Activated gamma-delta T cell treated with anti-CD3 and anti-CD28 coated beads, Interleukin-2, amount 50 U/mL, for 16 hours (primary cell): ENCODE results near the gene MID1.
"Not testable (repeated sequence)": the region's sequence is repeated elsewhere in the genome, so short reads cannot be mapped to it uniquely, and the experiment has no call there.

Experiments used
- DNase-seq: peaks from one replicate; pipeline ENCODE4 v3.0.0-alpha.2; 2020; ENCODE audit warnings: low read depth

Gene MID1

DNA sequence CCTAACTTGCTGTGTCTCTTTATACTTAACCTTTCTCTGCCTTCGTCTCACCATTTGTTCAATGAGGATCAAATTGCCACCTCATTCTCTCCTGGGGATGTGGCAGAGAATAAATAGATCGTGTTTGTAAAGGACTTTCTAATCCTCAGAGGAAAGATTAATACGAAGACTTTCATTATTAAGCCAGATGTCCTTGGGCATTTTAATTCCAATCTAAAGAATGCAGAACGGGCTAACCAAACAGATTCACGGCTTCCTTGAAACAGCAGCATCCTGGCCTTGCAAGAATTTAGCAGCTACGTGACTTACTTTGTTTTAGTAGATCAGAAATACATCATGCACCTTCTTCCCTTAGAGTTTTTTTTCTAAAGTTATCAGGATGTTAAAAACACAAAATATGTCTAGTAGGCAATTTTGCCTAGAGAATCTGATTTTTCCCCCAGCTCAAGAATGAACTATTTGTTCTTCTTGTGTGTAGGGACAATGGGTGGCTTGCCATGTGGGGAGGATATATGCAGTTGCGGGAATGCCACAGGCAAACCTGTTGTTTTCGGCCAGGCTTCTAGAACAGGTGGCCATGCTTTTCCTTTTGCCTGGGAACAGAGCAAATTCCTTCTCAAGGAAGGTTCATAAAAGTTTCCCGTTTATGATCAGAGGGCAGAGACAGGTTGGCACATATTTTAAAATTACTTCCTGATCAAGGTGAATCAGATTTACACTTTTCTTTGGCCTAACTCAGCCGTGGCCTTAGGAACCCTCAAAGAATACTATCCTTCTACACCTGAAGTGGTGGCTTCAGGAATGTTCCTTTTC lies 3.0 kb downstream of the MID1 start:
- DNase-seq = no peak

DNA sequence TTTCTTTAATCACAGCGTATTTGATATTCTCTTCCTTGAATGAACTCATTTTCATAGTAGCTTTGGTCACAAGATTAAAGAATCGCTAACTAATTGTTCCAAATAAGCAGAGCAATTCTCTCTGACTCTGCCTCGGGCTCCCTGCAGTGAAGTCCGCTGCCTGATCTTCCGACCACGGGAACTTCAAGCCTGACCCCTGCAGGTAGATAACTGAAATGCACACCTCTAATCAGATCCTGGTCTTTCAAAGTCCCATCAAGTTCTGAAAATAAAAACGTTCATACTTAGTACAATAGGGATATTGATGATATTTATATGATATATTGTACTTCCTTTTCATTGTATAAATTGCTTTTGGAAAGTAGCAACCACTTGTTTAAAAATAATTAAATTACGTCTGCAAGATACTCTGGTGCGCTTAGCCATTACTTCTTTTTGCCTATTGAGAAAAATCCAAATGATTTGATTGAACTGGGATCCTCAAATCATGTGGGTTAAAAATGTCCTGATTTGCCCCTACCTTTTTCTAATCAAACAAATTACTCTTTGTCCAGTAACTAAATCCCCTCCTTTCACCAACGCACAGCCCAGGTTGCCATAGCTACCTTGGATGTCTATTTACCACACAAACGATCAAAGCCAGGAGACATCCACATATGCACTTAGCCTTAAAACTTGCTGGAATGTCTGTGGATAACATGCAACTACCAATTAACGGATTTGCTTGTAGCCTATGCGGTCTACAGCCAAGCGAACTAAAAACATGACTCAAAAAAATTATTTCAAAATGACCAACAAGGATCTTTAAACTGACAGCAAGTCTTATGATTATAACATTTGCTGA lies 4.2 kb downstream of the MID1 start:
- DNase-seq = no peak

DNA sequence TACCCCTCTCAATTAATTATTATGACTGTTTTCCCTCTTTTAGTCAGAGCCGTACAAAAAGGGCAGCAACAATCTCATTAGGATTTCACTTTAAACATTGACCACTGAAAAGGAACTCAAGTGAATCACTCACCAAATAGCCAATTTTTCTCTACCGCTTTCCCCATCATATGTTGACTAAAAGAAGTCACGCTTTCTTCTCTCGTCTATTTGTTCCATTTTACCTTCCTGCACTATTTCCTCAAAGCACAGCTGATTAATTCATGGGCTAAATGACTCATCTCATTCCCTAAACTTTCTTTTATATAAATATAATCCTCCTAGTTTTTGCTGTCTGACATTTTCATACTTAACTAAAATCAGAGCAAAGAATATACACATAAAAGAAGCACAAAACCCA lies 8.2 kb downstream of the MID1 start:
- DNase-seq = no peak

DNA sequence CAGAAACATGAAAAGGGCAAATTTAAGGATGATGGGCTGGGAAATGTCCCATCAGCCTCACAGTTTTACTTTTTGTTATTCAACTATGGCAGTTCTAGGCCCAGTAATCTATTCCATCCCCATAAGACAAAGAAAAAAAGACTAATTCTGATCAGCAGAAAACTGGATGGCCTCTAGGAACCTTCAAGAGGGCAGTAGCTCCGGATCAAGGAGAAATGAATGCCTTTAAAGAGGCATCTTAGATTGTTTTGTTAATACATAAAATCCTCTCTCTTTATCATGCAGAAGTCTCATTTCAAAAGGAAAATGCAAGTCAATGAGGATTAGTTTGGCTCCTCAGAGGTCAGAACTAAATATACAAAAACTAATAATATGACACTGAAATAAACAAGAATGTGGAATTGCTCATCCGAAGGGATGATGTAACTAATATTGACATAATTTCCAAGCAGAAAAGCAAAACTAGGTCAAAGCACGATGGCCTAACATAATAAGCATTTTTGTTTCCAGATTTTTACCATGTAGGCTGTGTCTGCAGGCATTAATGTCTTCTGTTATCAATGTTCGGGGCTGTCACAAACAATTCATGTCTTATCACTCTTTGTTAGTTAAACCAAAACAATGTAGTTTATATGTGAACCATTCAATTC lies 8.8 kb downstream of the MID1 start:
- DNase-seq = no peak

DNA sequence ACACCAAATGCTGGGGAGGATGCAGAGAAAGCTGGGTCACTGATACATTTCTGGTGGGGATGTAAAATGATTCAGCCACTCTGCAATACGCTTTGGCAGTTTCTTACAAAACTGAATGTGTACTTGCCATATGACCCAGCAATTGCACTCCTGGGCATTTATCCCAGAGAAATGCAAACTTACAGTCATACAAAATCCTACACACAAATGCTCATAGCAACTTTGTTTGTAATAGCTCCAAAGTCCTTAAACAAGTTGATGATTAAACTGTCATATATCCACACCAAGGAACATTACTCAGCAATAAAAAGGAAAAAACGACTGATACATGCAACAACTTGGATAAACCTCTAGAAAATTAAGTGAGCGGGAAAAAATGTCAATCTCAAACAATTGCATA lies 12.3 kb downstream of the MID1 start:
- no peak for DNase-seq

DNA sequence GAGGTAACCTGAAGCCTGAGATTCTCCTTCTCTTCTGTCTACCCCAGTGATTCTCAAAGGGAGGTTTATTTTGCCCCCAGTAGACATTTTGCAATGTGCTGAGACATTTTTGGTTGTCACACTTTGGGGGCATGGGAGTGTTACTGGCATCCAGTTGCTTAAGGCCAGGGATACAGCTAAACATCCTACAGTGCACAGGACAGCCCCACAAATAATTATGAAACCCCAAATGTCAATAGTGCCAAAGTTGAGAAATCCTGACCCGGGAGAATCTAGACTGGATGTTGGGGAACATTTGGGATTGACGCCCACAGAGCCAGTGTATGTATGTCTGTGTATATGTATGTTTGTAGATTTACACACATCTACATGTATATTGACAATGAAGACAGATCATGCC lies 13.2 kb downstream of the MID1 start:
- DNase-seq = no peak

DNA sequence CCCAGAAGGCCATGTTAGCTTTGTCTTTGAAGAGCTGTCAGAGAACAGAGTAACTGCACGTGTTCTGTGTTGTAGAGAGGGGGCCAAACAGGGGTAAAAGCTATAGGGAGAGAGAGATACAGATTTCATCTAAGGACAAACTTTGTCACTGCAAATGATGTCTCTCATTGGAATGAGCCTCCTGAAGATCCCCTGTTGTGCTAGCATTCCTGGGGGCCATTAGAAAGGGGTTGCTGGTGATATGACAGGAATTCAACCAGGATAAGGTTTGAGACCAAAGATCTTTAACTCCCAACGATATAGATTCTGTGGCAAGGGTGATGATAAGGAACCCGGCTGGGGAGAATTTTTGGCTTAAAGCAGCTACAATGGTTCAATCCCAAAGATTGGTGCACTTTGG lies 16.8 kb downstream of the MID1 start:
- no peak for DNase-seq

DNA sequence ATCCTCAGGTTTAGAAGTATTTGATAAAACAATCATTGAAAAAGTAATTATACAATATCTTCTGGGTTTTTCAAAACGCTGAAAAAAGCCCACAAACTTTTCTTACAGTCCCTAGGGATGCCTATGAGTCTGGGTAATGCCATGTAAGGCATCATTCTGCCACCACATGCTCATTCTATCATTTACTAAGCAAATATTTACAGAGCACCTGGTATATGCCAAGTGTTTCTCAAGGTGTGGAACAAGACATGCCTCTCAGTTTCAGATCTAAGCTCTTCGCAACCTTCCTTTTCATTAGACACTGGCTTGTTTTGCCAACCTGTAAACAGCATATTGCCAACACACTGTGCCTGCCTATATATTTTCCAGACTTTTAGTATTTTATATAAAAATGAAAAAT lies 17.7 kb downstream of the MID1 start:
- no peak for DNase-seq

DNA sequence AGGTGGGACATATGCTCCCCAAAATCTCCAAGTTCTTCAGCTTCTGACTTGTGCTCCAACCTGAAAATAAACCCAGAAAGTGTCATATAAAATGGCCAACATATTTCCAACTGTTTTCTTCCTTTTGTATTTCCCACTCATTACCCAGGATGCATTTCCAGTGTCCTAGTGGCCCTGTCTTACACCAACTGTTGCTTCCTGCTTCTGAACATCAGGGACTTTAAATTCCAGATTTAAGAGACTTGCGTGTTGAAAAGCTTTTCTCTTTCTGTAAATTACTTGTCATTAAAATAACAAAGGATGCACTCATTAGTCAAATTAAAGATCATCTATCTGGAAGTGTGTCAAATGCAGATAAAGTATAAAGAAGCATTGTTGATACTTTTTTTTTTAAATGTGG lies 19.9 kb downstream of the MID1 start:
- no peak for DNase-seq

DNA sequence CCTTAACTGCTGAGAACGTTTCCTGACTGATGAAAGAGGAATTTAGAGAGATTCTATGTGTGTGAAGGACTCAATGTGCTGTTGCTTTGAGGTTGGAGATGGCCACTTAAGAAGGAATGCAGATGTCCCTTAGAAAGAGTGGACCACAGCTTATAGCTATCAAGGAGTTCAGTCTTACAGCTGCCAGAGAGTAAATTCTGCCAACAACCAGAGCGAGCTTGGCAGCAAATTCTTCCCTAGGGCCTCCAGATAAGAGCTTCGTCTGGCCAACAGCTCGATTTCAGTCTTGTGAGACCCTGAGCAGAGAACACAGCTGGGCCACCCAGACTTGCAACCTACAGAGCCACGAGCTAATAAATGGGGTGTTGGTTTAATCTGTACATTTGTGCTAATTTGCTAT lies 21.8 kb downstream of the MID1 start:
- no peak for DNase-seq

DNA sequence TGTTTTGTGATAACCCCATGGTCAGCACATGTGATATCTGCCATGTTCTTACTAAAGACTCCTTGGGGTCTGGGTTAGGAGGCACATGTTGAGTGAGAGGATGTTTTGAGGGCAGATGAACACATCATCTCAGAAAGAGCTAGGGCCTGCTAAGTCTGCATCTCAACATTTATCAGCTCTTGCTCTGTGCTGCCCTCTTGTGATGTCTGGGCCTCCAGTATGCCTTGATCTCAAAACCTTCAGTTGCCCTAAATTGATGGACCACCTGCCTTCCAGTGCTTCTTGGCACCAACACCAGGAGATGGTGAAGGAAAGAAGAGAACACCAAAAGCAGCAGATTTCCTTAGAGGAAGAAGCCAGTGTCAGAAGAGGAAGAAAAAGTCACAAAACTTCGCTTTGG lies 22.5 kb downstream of the MID1 start:
- no peak for DNase-seq

DNA sequence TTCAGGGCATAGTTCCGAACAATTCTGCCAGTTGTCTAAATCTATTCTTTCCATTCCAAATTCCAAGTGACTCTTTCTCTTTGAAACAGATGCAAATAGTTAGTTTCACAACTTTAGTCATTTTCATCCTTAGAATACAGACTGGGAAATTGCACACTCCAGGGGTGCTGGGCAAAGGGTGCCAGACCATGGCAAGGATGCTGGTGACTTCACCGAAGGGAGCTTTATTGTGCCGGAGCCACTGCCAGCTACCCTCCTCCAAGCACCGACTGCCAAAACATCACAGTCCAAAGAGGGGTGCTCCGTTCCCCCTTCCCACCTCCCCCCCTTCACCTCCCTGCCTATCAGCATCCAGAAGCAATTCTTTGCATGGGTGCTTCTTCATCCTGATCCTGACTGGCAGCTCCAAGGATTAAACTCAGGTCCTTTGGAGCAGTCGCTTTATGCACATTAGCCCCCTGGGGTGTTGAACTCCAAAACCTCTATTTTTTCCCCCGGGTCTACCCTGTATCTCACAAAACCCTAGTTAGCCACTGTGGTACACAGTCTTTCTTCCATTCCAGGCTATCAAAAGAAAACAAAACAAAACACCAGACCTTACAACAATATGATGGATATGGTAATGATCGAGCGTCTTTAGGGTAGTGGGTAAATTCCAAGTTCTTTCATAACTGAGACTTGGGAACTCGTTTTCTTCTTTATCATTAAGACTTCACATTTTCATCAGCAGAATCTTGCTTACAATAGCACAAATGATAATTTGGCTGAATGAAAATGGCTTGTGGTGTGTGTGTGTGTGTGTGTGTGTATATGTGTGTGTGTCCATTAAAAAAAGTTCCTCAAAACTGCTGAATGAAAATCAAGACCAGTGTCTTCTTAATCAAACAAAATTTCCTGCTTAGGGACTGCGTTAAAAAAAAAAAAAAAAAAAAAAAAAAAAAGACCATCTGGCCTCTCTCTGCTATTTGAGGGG lies 28.7 kb downstream of the MID1 start:
- no peak for DNase-seq

DNA sequence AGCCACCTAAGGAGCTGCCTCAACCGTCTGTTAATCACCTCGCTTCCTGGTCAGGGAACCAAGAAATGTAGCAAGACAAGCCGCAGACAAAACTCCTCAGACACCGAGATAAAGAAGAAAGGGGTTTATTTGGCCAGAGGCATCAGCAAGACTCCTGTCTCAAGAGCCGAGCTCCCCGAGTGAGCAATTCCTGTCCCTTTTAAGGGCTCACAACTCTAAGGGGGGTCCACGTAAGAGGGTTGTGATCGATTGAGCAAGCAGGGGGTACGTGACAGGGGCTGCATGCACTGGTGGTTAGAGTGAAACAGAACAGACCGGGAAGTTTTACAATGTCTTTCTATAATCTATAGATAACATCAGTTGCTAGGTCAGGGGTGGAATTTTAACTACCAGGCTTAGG lies 30.6 kb downstream of the MID1 start:
- DNase-seq = not testable (repeated sequence)

DNA sequence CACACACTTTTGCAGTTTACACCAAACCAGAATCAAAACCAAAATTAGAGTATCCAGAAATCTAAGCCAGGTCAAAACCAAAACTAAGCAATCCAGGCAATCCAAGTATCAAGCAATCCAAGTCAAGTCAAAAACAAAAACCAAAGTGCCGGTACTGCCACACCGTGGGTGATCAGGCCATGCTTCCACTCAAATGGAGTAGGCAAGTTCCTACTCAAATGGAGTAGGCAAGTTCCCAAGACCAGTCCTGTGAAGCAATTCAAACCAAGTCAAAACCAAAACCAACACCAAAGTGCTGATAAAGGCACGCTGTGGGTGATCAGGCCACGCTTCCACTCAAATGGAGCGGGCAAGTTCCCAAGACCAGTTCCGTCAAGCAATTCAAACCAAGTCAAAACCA lies 31.3 kb downstream of the MID1 start:
- DNase-seq = no peak

DNA sequence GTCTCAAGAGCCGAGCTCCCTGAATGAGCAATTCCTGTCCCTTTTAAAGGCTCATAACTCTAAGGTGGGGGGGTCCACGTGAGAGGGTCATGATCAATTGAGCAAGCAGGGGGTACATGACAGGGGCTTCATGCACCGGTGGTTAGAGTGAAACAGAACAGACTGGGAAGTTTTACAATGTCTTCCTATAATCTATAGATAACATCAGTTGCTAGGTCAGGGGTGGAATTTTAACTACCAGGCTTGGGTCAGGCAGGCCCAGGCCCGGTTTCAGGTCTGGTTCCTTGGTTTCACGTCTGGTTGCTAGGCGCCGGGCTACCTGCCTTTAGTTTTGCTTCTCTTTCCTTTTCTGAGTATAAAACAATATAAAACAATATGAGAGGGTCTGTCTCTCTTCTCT lies 35.5 kb downstream of the MID1 start:
- DNase-seq = not testable (repeated sequence)

DNA sequence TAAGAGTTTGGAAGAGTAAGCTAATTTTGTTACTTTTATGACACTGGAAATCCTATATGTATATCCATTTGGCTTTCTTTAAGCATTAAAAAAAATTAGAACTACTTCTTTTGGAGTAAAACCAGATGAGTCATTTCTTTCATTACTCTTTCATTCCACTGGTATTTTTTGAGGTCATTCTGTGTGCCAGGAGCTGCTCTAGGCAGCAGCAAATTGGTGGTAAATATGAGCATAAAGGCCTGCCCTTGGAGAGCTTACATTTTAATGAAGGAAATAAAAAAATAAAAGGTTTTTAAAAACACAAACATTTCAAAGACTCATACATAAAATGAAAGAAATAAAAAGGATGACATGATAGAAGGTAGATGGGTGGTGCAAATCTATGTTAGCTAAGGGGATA lies 37.4 kb downstream of the MID1 start:
- no peak for DNase-seq

DNA sequence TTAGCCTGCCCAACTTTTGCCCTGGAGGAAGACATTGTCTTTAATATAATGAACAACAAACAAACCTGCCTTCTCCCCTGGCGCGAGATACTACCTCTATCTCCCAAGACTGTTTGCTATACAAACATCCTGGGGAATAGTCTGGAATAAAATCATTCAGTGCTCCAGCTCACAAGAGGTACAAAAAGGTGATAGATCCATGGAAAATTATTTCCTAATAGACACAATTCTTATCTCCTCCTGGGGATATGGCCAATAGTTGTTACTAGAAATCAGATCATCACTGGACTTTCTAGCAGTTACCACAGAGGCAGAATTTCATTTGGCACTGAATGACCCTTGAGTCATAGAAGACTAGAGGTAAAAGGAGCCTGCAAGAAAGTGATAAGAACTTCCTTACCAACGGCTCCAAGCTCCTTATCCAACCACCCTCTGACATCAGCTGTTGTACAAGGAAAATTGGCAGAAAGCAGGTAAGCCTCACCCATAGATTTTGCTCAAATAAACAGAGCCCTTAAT lies 38.1 kb downstream of the MID1 start:
- DNase-seq = no peak

DNA sequence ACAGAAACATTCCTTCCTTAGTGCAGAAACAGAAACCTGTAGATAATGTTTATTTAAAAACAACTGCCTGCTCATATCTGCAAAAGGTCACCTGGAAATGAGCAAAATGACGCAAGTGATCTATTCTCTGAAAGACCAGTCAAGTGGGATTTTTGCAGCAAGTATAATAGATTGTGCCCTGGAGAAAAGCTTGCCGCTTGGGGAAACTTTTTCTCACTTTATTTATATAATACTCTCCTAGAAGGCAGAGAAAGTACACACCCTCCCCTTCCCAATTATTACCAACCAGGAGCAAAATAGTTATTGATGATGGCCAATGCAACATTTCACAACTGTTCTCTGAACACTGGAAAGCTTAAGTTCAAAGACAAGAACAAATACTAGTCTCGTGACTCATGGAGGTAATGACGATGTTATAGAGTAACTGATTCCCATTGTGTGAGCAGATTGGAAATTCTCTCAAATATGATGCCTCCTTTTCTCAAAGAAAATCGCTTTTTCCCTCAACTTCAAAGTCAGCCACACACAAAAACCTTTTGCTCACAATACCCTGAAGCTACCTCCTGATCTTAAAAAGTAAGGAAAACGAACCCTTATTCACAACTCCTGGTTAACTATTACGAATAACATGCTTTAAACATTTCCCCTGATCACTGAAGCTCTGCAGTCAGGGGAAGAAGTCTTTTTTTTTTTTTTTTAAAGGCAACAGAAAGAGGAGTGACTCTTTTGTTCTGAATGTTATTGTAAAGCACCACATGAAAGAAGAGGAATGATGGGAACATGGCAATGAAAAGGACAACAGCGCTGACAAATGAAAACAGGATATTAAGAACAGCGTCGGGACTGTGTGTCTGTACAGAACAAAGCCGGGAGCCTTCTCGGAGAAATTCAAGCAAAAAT lies 41.0 kb downstream of the MID1 start:
- no peak for DNase-seq

DNA sequence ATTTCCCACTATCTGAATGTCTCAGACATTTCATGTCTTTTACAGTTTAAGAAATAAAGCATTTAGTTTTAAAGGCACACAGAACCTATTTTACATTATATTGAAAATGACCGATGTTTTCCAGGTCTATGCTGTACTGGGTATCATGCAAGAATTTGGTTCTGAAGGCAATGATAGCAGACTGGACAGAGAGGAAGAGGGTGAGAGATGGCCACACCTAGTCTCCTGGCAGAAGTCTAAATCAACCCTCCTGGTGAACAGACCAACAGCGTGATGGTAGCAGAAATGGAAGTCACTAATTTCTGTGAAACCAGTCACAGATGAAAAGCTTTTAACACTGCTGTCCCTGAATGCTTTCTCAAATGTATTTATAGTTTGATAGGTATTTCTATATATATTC lies 41.9 kb downstream of the MID1 start:
- DNase-seq = no peak

DNA sequence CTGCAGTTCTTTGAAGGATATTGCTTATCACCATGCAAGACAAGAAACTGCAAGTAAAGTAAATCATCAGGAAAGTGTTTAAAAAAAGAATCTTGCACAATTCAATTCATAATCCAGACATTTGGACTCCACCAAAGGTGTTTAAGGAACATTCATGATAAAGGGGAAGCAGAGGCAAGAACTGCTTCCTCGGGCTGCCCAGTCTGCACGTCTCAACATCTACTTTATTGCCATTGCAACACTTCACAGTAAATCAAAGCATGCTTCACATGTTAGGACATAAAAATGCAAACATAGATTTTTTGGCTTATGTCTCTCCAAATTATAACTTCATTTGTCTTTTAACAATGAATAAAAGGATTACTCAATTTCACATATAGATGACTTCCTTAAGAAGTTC lies 42.5 kb downstream of the MID1 start:
- no peak for DNase-seq
